ENCODE results near the gene SNX32.

Gene SNX32

DNA sequence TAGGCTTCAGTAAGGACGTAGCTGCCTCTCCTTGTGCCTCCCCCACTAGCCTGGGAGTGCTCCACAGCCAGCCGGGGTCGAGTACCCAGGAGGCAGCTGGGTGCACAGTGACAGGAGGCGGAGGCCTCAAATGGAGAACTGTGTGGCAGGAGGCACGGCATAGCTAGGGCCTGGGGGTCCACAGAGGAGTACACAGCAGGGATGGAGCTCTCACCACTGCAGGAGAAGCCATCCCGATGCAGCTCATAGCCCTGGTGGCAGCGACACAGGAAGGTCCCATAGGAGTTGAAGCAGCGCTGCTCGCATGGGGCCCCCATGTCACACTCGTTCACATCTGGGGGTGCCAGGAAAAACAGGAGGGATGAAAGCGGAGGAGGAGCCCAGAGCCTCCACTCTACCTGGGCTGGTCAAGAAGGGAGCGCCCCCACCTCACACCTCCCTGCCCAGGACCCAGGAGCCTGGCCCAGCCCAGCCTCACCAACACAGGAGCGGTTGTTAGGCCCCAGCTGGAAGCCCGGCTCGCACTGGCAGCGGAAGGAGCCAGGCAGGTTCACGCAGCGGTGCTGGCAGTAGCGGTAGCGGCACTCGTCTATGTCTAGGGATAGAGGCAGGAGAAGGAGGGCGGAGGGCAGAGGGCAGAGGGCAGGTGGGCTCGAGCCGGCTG lies 36.0 kb downstream of the SNX32 start:
- DNase-seq = no peak

DNA sequence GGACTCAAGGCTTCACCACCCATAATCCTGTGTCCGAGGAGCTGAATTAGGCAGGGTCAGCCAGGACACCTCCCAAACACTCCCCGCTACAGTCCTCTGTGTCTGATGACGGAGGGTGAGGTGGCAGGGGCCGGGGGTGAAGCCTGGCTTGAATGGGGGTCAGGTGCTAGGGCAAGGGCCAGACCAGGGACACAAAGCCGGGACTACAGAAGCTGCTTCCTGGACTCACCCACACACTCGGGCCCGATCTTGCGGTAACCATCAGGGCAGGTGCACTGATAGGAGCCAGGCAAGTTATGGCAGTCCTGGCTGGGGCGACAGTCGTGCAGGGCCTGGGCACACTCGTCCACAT lies 36.5 kb downstream of the SNX32 start:
- no peak for DNase-seq

DNA sequence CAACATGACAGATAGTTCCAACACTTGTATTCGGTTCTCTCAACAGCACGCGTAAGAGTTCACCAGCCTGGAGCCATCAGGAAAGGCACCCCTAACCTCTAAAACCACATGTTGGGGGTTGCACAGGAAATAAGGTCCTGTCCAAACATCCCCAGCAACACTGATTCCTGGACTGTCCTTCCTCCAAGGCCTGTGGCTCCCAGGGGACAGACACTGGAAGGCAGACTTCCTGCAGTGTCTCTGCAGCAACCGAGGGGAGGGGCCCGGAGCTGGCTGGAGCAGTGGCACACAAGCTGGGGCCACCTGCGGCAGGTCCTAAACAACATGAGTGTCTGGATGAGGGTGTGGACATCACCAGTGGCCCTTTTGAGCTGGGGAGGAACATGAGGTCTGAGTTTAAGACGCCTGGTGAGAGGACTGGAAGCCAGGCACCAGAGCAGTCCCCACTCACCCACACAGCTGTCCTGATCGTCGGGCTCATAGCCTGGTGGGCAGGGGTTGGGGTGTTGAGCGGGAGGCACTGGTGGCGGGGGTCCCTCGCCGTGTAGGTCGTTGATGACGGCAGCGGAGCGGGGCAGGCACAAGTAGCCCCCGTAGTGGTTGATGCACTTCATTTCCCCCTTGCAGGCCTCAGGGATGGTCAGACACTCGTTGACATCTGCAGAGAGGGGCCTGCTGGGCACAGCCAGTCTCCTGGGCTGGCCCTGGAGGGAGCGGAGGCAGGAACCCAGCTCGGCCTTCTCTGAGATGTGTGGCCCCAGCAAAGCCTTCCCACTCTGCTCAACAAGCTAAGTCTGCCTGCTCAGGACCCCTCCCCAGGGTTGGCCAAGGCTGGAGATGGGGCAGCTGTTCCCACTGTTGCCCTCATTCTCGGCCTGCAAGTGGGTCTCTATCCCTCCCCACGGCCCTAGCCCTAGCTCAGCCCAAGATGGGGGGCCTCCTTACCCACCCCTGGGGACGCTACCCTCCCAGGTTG lies 37.2 kb downstream of the SNX32 start:
- peak; percentile 33 to 65 (median 63) for DNase-seq

DNA sequence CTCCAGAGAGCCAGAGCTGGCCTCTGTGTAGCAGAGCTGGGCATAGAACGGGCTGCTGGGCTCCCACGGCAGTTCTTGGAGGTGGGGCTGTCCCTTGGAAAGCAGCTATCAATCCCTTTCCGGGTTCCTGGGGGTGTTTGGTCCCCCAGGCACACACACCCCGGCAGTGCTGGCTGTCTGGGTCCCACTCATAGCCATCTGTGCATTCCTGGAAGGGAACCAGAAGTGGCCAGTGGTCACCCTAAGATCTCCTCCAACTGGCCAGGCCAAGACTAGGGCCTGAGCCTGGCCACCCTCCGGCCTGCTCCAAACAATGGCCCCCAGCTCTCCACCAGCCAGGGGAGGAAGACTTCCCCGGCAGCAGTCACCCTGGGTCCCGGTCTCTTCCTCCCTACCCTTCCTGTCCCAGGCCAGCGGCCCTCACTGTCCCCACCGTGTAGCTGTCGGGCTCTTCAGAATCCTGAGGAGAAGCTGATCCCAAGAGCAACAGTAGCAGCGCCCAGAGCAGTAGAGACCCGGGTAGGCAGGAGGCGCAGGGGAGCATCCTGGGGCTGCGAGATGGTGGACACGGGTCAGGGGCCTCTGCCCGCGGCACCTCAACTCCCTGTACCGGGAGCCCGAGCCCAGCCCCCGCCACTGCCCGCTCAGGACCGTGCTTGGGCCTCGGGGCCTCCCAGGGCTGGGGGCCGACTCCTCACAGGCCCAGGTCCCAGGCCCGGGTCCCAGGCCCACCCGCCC lies 38.2 kb downstream of the SNX32 start:
- DNase-seq = no peak

GRCh38 chr11:65872586-65873317 lies 39.0 kb downstream of the SNX32 start, which contains the start of gene EFEMP2:
Gene EFEMP2 (minus strand): TSS chr11:65872800. CDS start chr11:65872354, 446 bp downstream.
- no peak for DNase-seq

- peak; percentile 91 to 97 (median 96) for DNase-seq
These were observed 39.8 kb downstream of the SNX32 start for GRCh38 chr11:65873318-65874156.

GRCh38 chr11:65879617-65880016 lies 45.9 kb downstream of the SNX32 start, which contains the start of gene CTSW:
Gene CTSW (plus strand): TSS chr11:65879837. CDS start chr11:65879855, 18 bp downstream.
- DNase-seq = no peak

DNA sequence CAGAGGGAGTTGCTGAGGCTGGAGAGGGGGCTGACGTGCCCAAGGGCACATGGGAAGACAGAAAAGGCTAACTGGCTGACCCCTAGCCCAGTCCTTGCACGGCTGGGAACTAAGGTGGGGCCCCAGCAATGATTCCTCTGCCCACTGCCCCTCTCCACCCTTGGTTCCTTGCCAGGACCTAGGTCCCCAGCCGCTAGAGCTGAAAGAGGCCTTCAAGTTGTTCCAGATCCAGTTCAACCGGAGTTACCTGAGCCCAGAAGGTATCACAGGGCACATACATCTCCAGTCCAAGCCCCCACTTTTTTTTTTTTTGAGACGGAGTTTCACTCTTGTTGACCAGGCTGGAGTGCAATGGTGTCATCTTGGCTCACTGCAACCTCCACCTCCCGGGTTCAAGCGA lies 46.3 kb downstream of the SNX32 start:
- DNase-seq = no peak

DNA sequence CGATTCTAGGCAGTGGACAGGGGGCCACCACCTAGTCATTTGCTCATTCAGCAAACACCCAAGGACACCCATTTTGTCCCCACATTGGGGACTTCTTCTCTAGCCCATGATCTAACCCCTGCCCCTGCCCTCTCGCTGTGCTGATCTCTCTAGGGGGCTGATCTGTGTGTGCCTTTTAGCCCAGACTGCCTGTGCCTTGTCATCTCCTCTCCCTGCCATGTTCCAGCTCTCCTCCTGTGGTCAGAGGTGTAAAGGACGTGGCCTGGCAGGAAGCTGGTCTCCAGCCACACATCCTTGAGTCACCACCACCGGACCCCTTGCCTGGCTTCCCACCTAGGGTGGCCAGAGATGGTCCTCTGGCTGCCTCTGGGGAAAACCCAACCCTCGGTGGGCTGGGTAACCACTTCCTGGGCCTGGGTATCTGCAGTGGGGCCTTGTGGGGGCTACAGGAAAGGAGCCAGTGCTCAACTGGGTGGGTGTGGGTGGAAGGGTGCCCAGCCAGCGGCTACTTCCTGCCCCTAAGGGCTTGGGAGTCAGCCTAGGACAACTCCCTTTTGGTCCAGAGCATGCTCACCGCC lies 47.2 kb downstream of the SNX32 start:
- DNase-seq = no peak

- no peak for DNase-seq
These were observed 48.6 kb downstream of the SNX32 start for GRCh38 chr11:65882120-65883057.

DNA sequence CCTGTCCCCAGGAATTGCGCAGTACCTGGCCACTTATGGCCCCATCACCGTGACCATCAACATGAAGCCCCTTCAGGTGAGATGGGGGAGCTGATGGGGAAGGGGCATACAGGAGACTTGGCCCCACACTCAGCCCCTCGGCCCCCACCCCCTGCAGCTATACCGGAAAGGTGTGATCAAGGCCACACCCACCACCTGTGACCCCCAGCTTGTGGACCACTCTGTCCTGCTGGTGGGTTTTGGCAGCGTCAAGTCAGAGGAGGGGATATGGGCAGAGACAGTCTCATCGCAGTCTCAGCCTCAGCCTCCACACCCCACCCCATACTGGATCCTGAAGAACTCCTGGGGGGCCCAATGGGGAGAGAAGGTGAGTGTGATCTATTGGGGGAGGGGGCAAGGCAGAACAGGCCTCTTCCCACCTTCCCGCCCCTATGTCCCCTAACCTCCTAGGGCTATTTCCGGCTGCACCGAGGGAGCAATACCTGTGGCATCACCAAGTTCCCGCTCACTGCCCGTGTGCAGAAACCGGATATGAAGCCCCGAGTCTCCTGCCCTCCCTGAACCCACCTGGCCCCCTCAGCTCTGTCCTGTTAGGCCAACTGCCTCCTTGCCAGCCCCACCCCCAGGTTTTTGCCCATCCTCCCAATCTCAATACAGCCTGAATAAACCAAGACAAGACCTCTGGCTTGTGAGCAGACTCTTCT lies 49.4 kb downstream of the SNX32 start:
- DNase-seq = no peak

- no peak for DNase-seq
These were observed 50.3 kb downstream of the SNX32 start for GRCh38 chr11:65883786-65884715.

DNA sequence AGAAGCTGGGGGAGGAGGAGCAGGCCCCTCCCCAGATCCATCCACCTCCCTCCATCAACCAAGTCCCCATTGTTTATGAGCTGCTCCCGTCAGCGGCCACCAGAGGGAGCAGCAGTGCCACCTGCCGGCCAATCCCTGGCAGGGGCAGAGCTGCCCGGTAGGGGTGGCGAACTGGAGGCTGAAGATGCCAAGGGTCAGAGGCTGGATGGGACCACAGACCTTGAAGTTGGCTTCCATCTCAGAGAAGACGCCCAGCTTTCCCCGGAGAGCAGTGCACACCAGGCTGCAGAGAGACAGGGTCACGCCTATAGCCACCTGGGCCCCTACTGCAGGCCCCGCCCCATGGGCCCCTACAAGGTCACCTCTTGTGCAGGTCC lies 50.9 kb downstream of the SNX32 start:
- peak; percentile 60 to 86 (median 70) for DNase-seq

- no peak for DNase-seq
These were observed 51.5 kb downstream of the SNX32 start for GRCh38 chr11:65885231-65885630.

GRCh38 chr11:65885808-65886536 lies 52.2 kb downstream of the SNX32 start:
- no peak for DNase-seq

GRCh38 chr11:65886826-65887722 lies 53.3 kb downstream of the SNX32 start:
- DNase-seq = peak in 1 of 3 experiments; percentile 44
